Stimulated activated CD4-positive, alpha-beta T cell treated with anti-CD3 and anti-CD28 coated beads, Interleukin-1b, Interleukin-23, amount 100 ng/mL, for 48 hours (primary cell): ENCODE measurements around the gene ALK.

Experiments
- DNase-seq: peaks from one replicate; pipeline ENCODE4 v3.0.0-alpha.2; 2020

The ALK gene

DNA sequence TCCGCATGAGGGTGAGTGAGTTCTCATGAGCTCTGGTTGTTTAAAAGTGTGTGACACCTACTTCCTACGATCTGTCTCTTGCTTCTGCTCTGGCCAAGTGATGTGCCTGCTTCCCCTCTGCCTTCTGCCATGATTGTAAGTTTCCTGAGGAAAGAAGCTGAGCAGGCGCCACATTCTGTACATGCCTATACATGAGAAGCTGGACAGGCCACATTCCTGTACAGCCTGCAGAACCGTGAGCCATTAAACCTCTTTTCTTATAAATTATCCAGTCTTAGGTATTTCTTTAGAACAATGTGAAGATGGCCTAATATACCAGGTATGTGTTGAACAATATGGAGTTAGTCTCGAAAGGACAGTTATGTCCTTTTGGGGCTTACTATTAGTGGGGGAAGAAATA lies 281.0 kb downstream of the ALK start:
- no peak for DNase-seq

- DNase-seq: no peak
Measured at GRCh38 chr2:29638641-29639040, 282.7 kb downstream of the ALK start.

GRCh38 chr2:29634916-29635315 lies 286.5 kb downstream of the ALK start:
- DNase-seq: no peak

DNA sequence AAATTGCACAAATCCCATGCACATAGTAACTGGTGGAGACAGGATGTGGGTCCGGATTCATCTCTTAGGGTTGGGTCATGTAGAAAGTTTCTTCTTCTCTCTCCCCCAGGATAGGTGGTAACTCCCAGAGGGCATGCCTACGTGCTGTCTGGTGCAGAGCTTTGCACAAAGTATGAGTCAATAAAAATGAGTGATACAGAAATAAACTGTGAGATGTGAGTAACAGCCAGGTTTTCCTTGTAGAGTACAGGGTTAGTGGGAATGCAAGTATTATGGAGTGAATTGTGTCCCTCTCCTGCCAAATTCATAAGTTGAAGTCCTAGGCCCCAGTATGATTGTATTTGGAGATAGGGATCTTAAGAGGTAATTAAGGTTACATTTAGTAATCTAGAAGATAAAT lies 289.4 kb downstream of the ALK start:
- DNase-seq: no peak

DNA sequence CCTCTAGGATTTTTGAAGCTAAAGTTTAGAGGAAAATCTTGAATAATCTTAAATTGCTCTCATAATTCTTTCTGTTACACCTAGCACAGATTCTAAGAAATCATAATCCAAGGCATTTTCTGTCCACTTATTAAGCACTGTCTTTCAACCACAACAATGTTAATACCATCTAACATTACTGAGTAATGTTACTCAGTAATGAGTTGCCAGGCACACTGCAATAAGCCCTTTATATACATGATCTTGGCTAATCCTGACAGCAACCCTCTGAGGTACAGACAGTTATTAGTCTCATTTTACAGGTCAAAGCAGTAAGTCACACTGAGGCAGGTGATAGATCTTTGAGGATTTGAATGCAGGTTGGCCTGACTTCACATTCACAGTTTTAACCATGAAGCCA lies 291.9 kb downstream of the ALK start:
- DNase-seq: no peak

- no peak for DNase-seq
Measured at GRCh38 chr2:29628862-29629261, 292.5 kb downstream of the ALK start.

- no peak for DNase-seq
Measured at GRCh38 chr2:29628108-29628745, 293.2 kb downstream of the ALK start.

DNA sequence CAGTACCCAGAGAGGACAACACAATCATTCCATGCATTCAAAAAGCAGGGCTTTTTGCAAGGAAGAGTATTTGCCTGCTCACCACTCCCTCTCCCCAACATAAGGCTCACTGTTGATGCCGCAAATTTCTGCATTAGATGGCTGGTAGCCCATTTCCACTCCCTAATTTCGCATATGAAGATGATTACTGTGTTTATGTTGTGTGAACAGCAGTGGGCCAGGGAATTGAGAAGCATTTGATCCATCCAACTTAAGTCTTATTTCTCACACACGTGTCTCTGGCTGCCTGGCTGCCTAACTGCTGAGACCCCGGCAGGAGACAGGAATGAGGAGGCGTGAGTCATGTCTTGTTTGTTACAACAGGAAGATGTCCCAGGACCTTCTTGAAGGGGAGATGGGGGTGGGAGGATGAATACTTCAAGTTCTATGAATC lies 294.1 kb downstream of the ALK start:
- no peak for DNase-seq

GRCh38 chr2:29620890-29621289 lies 300.5 kb downstream of the ALK start:
- no peak for DNase-seq

- DNase-seq: no peak
Measured at GRCh38 chr2:29619689-29620088, 301.7 kb downstream of the ALK start.

GRCh38 chr2:29618024-29618423 lies 303.4 kb downstream of the ALK start:
- DNase-seq: no peak

- DNase-seq: no peak
Measured at GRCh38 chr2:29617351-29617750, 304.0 kb downstream of the ALK start.

- no peak for DNase-seq
Measured at GRCh38 chr2:29616569-29616968, 304.8 kb downstream of the ALK start.

- DNase-seq: no peak
Measured at GRCh38 chr2:29615841-29616240, 305.5 kb downstream of the ALK start.

GRCh38 chr2:29615183-29615582 lies 306.2 kb downstream of the ALK start:
- no peak for DNase-seq

- DNase-seq: no peak
Measured at GRCh38 chr2:29614295-29614830, 307.0 kb downstream of the ALK start.

DNA sequence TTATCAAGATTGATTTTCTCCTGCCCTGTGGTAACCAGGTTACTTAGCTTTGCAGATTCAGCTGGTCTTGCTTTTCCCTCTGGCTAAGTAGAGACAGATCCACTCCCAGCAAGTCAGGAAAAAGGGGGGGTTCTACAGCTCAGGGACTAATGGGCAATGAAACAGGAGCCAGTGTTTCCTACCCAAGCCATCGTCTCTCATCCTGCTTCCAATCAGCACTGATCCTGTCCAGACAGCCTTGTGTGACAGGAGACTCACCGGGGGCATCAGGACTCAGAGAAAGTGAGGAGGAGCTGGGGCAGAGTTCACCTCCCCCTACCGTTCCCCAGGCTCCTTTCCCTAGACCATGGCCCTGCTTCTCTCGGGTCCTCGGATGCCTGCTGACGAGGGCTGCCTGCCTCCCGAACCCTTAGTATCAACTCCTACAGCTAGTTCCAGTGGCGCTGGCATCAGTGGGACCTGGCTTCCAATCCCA lies 307.6 kb downstream of the ALK start:
- no peak for DNase-seq

DNA sequence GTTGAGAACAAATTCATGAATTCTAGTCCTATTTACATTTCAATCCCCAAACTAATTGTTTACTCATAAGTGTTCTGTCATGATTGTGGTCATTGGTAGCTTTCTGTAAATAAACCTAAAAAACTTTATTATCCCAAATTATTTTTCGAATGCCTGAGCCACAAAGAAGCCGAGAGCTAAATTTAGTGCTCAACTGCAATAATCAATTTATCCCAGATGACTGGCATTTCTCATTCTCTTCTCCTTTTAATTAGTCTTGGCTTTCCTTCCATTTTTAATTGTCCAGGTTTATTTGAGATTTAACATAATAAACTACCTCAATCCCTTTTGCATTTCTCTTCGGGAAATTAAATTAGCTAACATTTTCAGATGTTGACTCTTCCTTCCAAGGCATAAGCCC lies 308.3 kb downstream of the ALK start:
- no peak for DNase-seq

- DNase-seq: no peak
Measured at GRCh38 chr2:29612568-29612967, 308.8 kb downstream of the ALK start.

DNA sequence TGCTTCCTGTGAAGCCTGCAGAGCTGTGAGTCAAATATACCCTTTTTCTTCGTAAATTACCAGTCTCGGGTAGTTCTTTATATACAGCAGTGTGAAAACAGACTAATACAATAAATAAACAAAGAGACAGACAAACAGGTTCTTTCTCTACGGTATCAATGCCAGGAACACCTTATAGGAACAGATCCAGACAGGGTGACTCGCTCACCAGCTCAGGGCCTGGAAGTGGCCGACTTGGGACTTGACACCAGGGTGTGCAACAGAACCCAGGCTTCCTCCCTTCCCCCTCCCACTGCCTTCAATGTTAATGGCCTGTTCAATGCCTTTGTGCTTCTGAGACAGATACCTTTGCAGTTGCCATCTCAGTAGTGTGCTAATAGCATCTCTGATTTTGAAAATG lies 309.5 kb downstream of the ALK start:
- DNase-seq: no peak

- DNase-seq: no peak
Measured at GRCh38 chr2:29611261-29611660, 310.1 kb downstream of the ALK start.

DNA sequence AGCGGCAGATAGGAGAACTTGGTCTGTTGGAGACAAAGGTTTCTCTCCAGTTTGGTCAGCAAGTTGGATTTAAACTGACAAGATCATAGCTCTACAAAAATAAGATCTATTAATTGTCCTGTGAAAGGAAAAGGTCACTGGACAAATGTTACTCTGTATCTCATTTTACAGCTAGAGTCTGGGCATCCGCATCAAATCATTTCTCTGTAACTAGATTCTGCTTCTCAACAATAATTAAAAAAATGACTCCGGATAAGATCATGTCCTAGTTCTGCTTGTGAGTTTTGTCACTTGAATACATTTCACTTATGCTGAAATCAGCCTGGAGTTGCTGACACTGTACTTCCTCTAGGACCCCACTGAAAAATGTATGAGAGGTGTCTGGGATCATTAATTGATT lies 310.8 kb downstream of the ALK start:
- DNase-seq: no peak

- no peak for DNase-seq
Measured at GRCh38 chr2:29607038-29607420, 314.4 kb downstream of the ALK start.

DNA sequence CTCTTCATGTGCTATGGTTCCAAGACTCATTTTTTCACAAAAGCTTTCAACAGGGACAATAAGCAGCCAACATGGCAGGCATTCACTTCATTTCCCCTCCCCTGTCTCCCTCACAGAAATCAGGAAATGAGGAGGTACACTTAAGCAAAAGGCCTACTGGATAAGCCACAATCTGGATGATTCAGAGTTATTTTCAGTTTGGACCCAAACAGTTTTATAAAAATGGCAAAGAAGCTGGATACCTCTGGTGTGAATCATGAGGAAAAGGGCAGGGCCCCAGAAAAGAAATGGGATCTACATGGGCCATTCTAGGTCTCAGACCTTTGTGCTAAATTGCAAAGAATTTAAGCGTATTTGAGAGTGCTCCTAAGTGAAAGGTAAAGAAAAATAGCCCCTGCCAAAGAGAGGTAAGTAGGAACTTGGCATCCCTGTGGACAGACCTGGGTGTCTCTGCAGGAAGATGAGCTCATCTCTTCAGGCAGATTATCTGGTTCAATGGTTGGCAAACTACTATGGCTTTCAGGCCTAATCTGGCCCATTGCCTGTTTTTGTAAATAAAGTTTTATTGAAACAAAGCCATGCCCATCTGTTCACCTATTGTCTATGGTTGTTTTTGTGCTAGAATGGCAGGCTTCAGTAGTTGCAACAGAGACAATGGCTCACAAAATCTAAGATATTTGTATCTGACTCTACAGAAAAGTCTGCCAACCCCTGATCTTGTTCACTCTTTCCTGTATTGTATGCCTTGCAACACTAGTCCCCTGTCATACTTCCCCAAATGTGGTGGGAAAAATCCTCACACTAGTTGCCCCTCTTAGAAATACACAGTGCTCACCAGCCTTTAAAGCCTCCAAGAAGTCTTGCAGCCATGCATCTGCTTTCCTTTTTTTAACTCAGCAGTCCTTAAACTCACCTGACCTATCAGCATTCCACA lies 315.0 kb downstream of the ALK start:
- DNase-seq: no peak
